Measurements from ENCODE around the gene DIP2C.
A peak's percentile ranks its signal among the peaks of the same experiment; 100 is the strongest.

DIP2C gene

GRCh38 chr10:550665-551372 lies 138.6 kb downstream of the DIP2C start:
- H3K27ac Mint-ChIP-seq = no peak overlapping the region
- no peak overlapping the region for H3K4me3 Mint-ChIP-seq
- no peaks in the 10 kb centered on the region for H3K9me3 Mint-ChIP-seq
- no peaks in the 10 kb centered on the region for H3K4me1 Mint-ChIP-seq (ENCODE audit: low read depth)
- H3K36me3 Mint-ChIP-seq (ENCODE audit: low read depth) = no peaks in the 10 kb centered on the region
- peaks cover 25% of the 10 kb centered on the region for H3K27me3 Mint-ChIP-seq

- Mint-ChIP-seq H3K27me3 (peaks cover 24% of the 10 kb centered on the region), H3K27ac (no peak overlapping the region), H3K4me1 (ENCODE audit: low read depth) (peaks cover 6% of the 10 kb centered on the region), H3K36me3 (ENCODE audit: low read depth) (no peaks in the 10 kb centered on the region), H3K9me3 (no peaks in the 10 kb centered on the region), H3K4me3 (no peak overlapping the region)
Observed at GRCh38 chr10:549391-549790, 140.1 kb downstream of the DIP2C start.

GRCh38 chr10:548238-548901 lies 141.1 kb downstream of the DIP2C start:
- H3K36me3 Mint-ChIP-seq (ENCODE audit: low read depth) = no peaks in the 10 kb centered on the region
- no peak overlapping the region for H3K27ac Mint-ChIP-seq
- H3K4me1 Mint-ChIP-seq (ENCODE audit: low read depth) = peaks cover 14% of the 10 kb centered on the region
- H3K9me3 Mint-ChIP-seq = no peaks in the 10 kb centered on the region
- H3K4me3 Mint-ChIP-seq = no peak overlapping the region
- H3K27me3 Mint-ChIP-seq = peaks cover 27% of the 10 kb centered on the region

GRCh38 chr10:547591-548081 lies 141.8 kb downstream of the DIP2C start:
- Mint-ChIP-seq H3K36me3 (ENCODE audit: low read depth) (no peaks in the 10 kb centered on the region), H3K27me3 (peaks cover 30% of the 10 kb centered on the region), H3K4me3 (no peak overlapping the region), H3K27ac (no peak overlapping the region), H3K9me3 (no peaks in the 10 kb centered on the region), H3K4me1 (ENCODE audit: low read depth) (peaks cover 14% of the 10 kb centered on the region)

- no peaks in the 10 kb centered on the region for H3K36me3 Mint-ChIP-seq (ENCODE audit: low read depth)
- peaks cover 34% of the 10 kb centered on the region for H3K27me3 Mint-ChIP-seq
- no peak overlapping the region for H3K27ac Mint-ChIP-seq
- peaks cover 14% of the 10 kb centered on the region for H3K4me1 Mint-ChIP-seq (ENCODE audit: low read depth)
- H3K4me3 Mint-ChIP-seq = no peak overlapping the region
- no peaks in the 10 kb centered on the region for H3K9me3 Mint-ChIP-seq
Observed at GRCh38 chr10:546971-547590, 142.4 kb downstream of the DIP2C start.

GRCh38 chr10:546451-546850 lies 143.0 kb downstream of the DIP2C start:
- Mint-ChIP-seq H3K4me3 (no peak overlapping the region), H3K27ac (no peak overlapping the region), H3K36me3 (ENCODE audit: low read depth) (no peaks in the 10 kb centered on the region), H3K9me3 (no peaks in the 10 kb centered on the region), H3K27me3 (peaks cover 40% of the 10 kb centered on the region), H3K4me1 (ENCODE audit: low read depth) (peaks cover 14% of the 10 kb centered on the region)

GRCh38 chr10:543862-544822 lies 145.3 kb downstream of the DIP2C start:
- no peaks in the 10 kb centered on the region for H3K36me3 Mint-ChIP-seq (ENCODE audit: low read depth)
- peak overlapping the region; percentile 14 for H3K27ac Mint-ChIP-seq
- H3K27me3 Mint-ChIP-seq = peaks cover 56% of the 10 kb centered on the region
- no peak overlapping the region for H3K4me3 Mint-ChIP-seq
- H3K4me1 Mint-ChIP-seq (ENCODE audit: low read depth) = peaks cover 14% of the 10 kb centered on the region
- H3K9me3 Mint-ChIP-seq = no peaks in the 10 kb centered on the region

GRCh38 chr10:543131-543530 lies 146.3 kb downstream of the DIP2C start:
- H3K9me3 Mint-ChIP-seq = no peaks in the 10 kb centered on the region
- H3K27ac Mint-ChIP-seq = no peak overlapping the region
- H3K36me3 Mint-ChIP-seq (ENCODE audit: low read depth) = no peaks in the 10 kb centered on the region
- peaks cover 53% of the 10 kb centered on the region for H3K27me3 Mint-ChIP-seq
- H3K4me3 Mint-ChIP-seq = no peak overlapping the region
- peaks cover 14% of the 10 kb centered on the region for H3K4me1 Mint-ChIP-seq (ENCODE audit: low read depth)

GRCh38 chr10:541750-542371 lies 147.6 kb downstream of the DIP2C start:
- Mint-ChIP-seq H3K4me3 (no peak overlapping the region), H3K27ac (no peak overlapping the region), H3K36me3 (ENCODE audit: low read depth) (no peaks in the 10 kb centered on the region), H3K4me1 (ENCODE audit: low read depth) (peaks cover 14% of the 10 kb centered on the region), H3K9me3 (no peaks in the 10 kb centered on the region), H3K27me3 (peaks cover 45% of the 10 kb centered on the region)

- Mint-ChIP-seq H3K27me3 (peaks cover 44% of the 10 kb centered on the region), H3K36me3 (ENCODE audit: low read depth) (no peaks in the 10 kb centered on the region), H3K4me1 (ENCODE audit: low read depth) (peaks cover 14% of the 10 kb centered on the region), H3K27ac (no peak overlapping the region), H3K4me3 (no peak overlapping the region), H3K9me3 (no peaks in the 10 kb centered on the region)
Observed at GRCh38 chr10:541041-541440, 148.4 kb downstream of the DIP2C start.

GRCh38 chr10:538895-539294 lies 150.6 kb downstream of the DIP2C start:
- Mint-ChIP-seq H3K27ac (no peak overlapping the region), H3K9me3 (no peaks in the 10 kb centered on the region), H3K4me1 (ENCODE audit: low read depth) (peaks cover 4% of the 10 kb centered on the region), H3K36me3 (ENCODE audit: low read depth) (no peaks in the 10 kb centered on the region), H3K4me3 (no peak overlapping the region), H3K27me3 (peaks cover 47% of the 10 kb centered on the region)

GRCh38 chr10:536935-537334 lies 152.5 kb downstream of the DIP2C start:
- no peaks in the 10 kb centered on the region for H3K9me3 Mint-ChIP-seq
- H3K4me1 Mint-ChIP-seq (ENCODE audit: low read depth) = no peaks in the 10 kb centered on the region
- no peak overlapping the region for H3K27ac Mint-ChIP-seq
- H3K27me3 Mint-ChIP-seq = peaks cover 31% of the 10 kb centered on the region
- no peak overlapping the region for H3K4me3 Mint-ChIP-seq
- no peaks in the 10 kb centered on the region for H3K36me3 Mint-ChIP-seq (ENCODE audit: low read depth)

- no peak overlapping the region for H3K4me3 Mint-ChIP-seq
- no peak overlapping the region for H3K27ac Mint-ChIP-seq
Observed at GRCh38 chr10:536371-536925, 153.0 kb downstream of the DIP2C start.

GRCh38 chr10:535952-536351 lies 153.5 kb downstream of the DIP2C start:
- Mint-ChIP-seq H3K9me3 (no peaks in the 10 kb centered on the region), H3K27me3 (peaks cover 22% of the 10 kb centered on the region)

More at GRCh38 chr10:536371-536925, 153.0 kb downstream of the DIP2C start:
- Mint-ChIP-seq H3K9me3 (no peaks in the 10 kb centered on the region), H3K27me3 (peaks cover 26% of the 10 kb centered on the region), H3K36me3 (ENCODE audit: low read depth) (no peaks in the 10 kb centered on the region), H3K4me1 (ENCODE audit: low read depth) (no peaks in the 10 kb centered on the region)

More at GRCh38 chr10:535952-536351, 153.5 kb downstream of the DIP2C start:
- no peak overlapping the region for H3K4me3 Mint-ChIP-seq
- H3K4me1 Mint-ChIP-seq (ENCODE audit: low read depth) = no peaks in the 10 kb centered on the region
- H3K36me3 Mint-ChIP-seq (ENCODE audit: low read depth) = no peaks in the 10 kb centered on the region
- no peak overlapping the region for H3K27ac Mint-ChIP-seq
